GM19438 (cell line): ENCODE results near the gene SLC1A4.
"Not testable (repeated sequence)": the region's sequence is repeated elsewhere in the genome, so short reads cannot be mapped to it uniquely, and the experiment has no call there.

Experiments
- ATAC-seq: cut with Tn5 transposase; IDR thresholded peaks from one replicate; pipeline ENCODE4 v1.9.1; 2021; ENCODE audit warnings: low read depth; ENCODE audit not compliant: unreplicated experiment

The SLC1A4 gene

GRCh38 chr2:64989982-64990614 lies 899 bp downstream of the SLC1A4 start:
- ATAC-seq = peak; percentile 1

GRCh38 chr2:64990876-64991275 lies 1.7 kb downstream of the SLC1A4 start:
- ATAC-seq = no peak

- ATAC-seq = no peak
Observed at GRCh38 chr2:64992218-64992617, 3.0 kb downstream of the SLC1A4 start.

- ATAC-seq = no peak
Observed at GRCh38 chr2:64992990-64993389, 3.8 kb downstream of the SLC1A4 start.

GRCh38 chr2:64995041-64995440 lies 5.8 kb downstream of the SLC1A4 start:
- ATAC-seq = no peak

GRCh38 chr2:64996871-64997307 lies 7.7 kb downstream of the SLC1A4 start:
- ATAC-seq = no peak

- no peak for ATAC-seq
Observed at GRCh38 chr2:64998658-64999061, 9.5 kb downstream of the SLC1A4 start.

GRCh38 chr2:64999754-65000153 lies 10.6 kb downstream of the SLC1A4 start:
- ATAC-seq = no peak

- ATAC-seq = no peak
Observed at GRCh38 chr2:65000644-65001043, 11.4 kb downstream of the SLC1A4 start.

- no peak for ATAC-seq
Observed at GRCh38 chr2:65003037-65003436, 13.8 kb downstream of the SLC1A4 start.

GRCh38 chr2:65004232-65004631 lies 15.0 kb downstream of the SLC1A4 start:
- not testable (repeated sequence) for ATAC-seq

GRCh38 chr2:65013776-65014175 lies 24.6 kb downstream of the SLC1A4 start:
- no peak for ATAC-seq

- no peak for ATAC-seq
Observed at GRCh38 chr2:65015731-65016130, 26.5 kb downstream of the SLC1A4 start.

GRCh38 chr2:65016789-65017188 lies 27.6 kb downstream of the SLC1A4 start:
- ATAC-seq = peak; percentile 56

- ATAC-seq = no peak
Observed at GRCh38 chr2:65017335-65017734, 28.1 kb downstream of the SLC1A4 start.

GRCh38 chr2:65018141-65018582 lies 29.0 kb downstream of the SLC1A4 start:
- ATAC-seq = no peak

- no peak for ATAC-seq
Observed at GRCh38 chr2:65019010-65019409, 29.8 kb downstream of the SLC1A4 start.

- ATAC-seq = no peak
Observed at GRCh38 chr2:65019675-65020195, 30.5 kb downstream of the SLC1A4 start.

GRCh38 chr2:65020251-65020650 lies 31.1 kb downstream of the SLC1A4 start:
- ATAC-seq = not testable (repeated sequence)

- no peak for ATAC-seq
Observed at GRCh38 chr2:65020943-65021528, 31.8 kb downstream of the SLC1A4 start.

GRCh38 chr2:65021709-65022108 lies 32.5 kb downstream of the SLC1A4 start:
- no peak for ATAC-seq

GRCh38 chr2:65022189-65022588 lies 33.0 kb downstream of the SLC1A4 start:
- ATAC-seq = no peak
